HG03196 (cell line): ENCODE measurements around the gene DCTPP1.

Experiments
- ATAC-seq: cut with Tn5 transposase; IDR thresholded peaks from one replicate; pipeline ENCODE4 v1.9.1; 2021; ENCODE audit not compliant: unreplicated experiment

DCTPP1 gene

GRCh38 chr16:30382111-30382881 lies 47.5 kb downstream of the DCTPP1 start, which contains the start of gene SEPTIN1:
Gene SEPTIN1 (minus strand): TSS chr16:30382561. CDS start chr16:30382542, 19 bp downstream.
- no peak for ATAC-seq

- ATAC-seq = no peak
Observed at GRCh38 chr16:30381291-30382041, 48.4 kb downstream of the DCTPP1 start.

- no peak for ATAC-seq
Observed at GRCh38 chr16:30380803-30381208, 49.0 kb downstream of the DCTPP1 start.

- no peak for ATAC-seq
Observed at GRCh38 chr16:30380072-30380802, 49.6 kb downstream of the DCTPP1 start.

- ATAC-seq = peak; percentile 1
Observed at GRCh38 chr16:30379158-30379783, 50.6 kb downstream of the DCTPP1 start.

GRCh38 chr16:30378236-30379157 lies 51.3 kb downstream of the DCTPP1 start:
- ATAC-seq = peak; percentile 86

- peak; percentile 29 for ATAC-seq
Observed at GRCh38 chr16:30377812-30378235, 52.0 kb downstream of the DCTPP1 start.

- no peak for ATAC-seq
Observed at GRCh38 chr16:30377050-30377811, 52.6 kb downstream of the DCTPP1 start.

GRCh38 chr16:30376461-30376902 lies 53.3 kb downstream of the DCTPP1 start:
- no peak for ATAC-seq

- no peak for ATAC-seq
Observed at GRCh38 chr16:30375864-30376263, 54.0 kb downstream of the DCTPP1 start.

GRCh38 chr16:30374538-30374937 lies 55.3 kb downstream of the DCTPP1 start, which contains the start of gene MYL11:
Gene MYL11 (plus strand): TSS chr16:30374802. CDS start chr16:30374858, 56 bp downstream.
- ATAC-seq = no peak
